ENCODE results near the gene LPAR3. TPM values are rescaled to one million over a fixed set of nuclear protein-coding genes. Genes with fewer than 3 reads are reported as not detected.

LPAR3 gene
- total and polyA plus RNA-seq, 2 experiments from 2014 or later: 10.4 to 36.9 TPM

GRCh38 chr1:84825161-84825560 lies 67.8 kb downstream of the LPAR3 start:
- no peaks in the 10 kb centered on the region for H3K36me3 ChIP-seq (ENCODE audit: insufficient read depth)
- no peaks in the 10 kb centered on the region for H3K9me3 Mint-ChIP-seq
- peaks cover 21% of the 10 kb centered on the region for H3K4me1 Mint-ChIP-seq
- no peak overlapping the region for H3K4me3 Mint-ChIP-seq
- H3K27ac Mint-ChIP-seq: peak overlapping the region; percentile 1; the same call in 1 of the 2 replicates
- H4K20me1 ChIP-seq (replicated peaks; ENCODE audit: insufficient read depth): no peaks in the 10 kb centered on the region
- H3K79me2 ChIP-seq (replicated peaks; ENCODE audit: insufficient read depth): no peaks in the 10 kb centered on the region; the same call in none of the 2 replicates
- H3K27me3 ChIP-seq (ENCODE audit: insufficient read depth): no peaks in the 10 kb centered on the region
- H2AFZ ChIP-seq: no peak overlapping the region
- ATAC-seq: no peak; the same call in 2 of the 3 replicates
- TF ChIP-seq STAT1 (IDR thresholded peaks at IDR 0.05; ENCODE audit: unreplicated experiment): no peak
- TF ChIP-seq ZNF331 (CRISPR knock-in tag; IDR thresholded peaks at IDR 0.05; ENCODE audit: low read depth): no peak
- TF ChIP-seq ETS1 (IDR thresholded peaks at IDR 0.05): no peak
- no peak for TF ChIP-seq ZNF462 (CRISPR knock-in tag; IDR thresholded peaks at IDR 0.05)
- TF ChIP-seq JUNB (IDR thresholded peaks at IDR 0.05; ENCODE audit: unreplicated experiment): no peak
- no peak for TF ChIP-seq REST (IDR thresholded peaks at IDR 0.05; ENCODE audit: unreplicated experiment)
- 0 out of 2 replicates have a peak, but pooled peaks cover 6% of the 10 kb centered on the region for H3K9me2 ChIP-seq (ENCODE audit: insufficient read depth)
- H3K27me3 Mint-ChIP-seq (ENCODE audit: insufficient read depth, low read depth, poor library complexity): peaks cover 3% of the 10 kb centered on the region
- H3K36me3 Mint-ChIP-seq (ENCODE audit: low read depth): no peaks in the 10 kb centered on the region; the same call in 2 of the 3 replicates
- no peak overlapping the region for H3K4me3 ChIP-seq
- no peaks in the 10 kb centered on the region for H3F3A ChIP-seq (replicated peaks; ENCODE audit: low read depth)
- H3K27ac ChIP-seq (ENCODE audit: low read depth): peak overlapping the region; percentile 50; the same call in 1 of the 2 replicates
- H3K4me2 ChIP-seq: no peak overlapping the region
- DNase-seq (ENCODE audit: low spot score): peak; percentile 44
- peaks cover 28% of the 10 kb centered on the region for H3K4me1 ChIP-seq (ENCODE audit: insufficient read depth)

All from GM23338 (cell line).